HG02885 (cell line): ENCODE results near the gene SLC39A11.
"Not testable (repeated sequence)": the region's sequence is repeated elsewhere in the genome, so short reads cannot be mapped to it uniquely, and the experiment has no call there.

Experiments used
- ATAC-seq: cut with Tn5 transposase; IDR thresholded peaks from one replicate; pipeline ENCODE4 v1.9.1; 2021; ENCODE audit warnings: mild to moderate bottlenecking; ENCODE audit not compliant: unreplicated experiment, poor library complexity

SLC39A11 gene

DNA sequence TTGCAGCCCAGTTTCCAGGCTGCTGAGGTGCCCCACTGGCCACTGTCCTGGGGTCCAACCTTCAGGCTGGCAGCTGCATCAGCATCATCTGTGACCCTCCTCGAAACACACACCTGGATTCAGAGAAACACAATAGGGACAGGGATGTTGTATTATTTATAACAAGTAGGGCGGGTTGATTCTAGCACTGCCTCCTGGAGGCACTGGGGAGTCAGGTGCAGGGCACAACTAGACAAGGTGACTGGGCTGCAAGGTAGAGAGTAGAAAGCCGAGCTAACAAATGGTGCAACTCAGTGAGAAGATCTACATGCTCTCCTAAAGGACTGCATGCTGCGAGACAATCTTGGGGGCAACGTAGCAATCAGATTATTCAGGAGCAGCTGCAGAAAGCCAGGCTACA, 317.3 kb downstream of the SLC39A11 start:
- ATAC-seq: no peak

DNA sequence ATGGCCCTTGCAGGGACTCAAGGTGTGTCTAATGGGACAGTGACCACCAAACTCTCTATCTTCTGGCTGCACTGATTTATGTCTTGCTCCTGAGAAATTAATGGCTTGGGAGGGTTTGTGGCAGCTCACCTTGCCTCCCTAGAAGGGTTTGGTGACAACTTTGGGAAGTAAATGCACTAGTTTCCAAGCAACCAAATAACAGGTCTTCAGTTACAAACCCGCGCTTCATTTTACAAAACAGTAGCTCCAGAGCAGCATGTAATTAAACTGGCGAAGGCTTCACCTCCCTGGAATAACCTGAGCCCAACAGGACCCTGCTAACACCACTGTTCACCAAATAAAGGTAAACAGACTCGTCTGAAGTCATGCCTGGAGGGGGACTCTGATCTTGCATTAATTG, 318.3 kb downstream of the SLC39A11 start:
- no peak for ATAC-seq

DNA sequence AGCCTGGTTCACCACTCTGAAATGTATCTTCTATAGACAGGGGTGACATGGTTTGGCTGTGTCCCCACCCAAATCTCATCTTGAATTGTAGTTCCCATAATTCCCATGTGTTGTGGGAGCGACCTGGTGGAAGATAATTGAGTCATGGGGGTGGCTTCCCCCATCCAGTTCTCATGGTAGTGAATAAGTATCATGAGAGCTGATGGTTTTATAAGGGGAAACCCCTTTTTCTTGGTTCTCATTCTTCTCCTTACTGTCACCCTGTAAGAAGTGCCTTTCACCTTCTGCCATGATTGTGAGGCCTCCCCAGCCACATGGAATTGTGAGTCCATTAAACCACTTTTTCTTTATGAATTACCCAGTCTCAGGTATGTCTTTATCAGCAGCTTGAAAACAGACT, 319.3 kb downstream of the SLC39A11 start:
- ATAC-seq: not testable (repeated sequence)

DNA sequence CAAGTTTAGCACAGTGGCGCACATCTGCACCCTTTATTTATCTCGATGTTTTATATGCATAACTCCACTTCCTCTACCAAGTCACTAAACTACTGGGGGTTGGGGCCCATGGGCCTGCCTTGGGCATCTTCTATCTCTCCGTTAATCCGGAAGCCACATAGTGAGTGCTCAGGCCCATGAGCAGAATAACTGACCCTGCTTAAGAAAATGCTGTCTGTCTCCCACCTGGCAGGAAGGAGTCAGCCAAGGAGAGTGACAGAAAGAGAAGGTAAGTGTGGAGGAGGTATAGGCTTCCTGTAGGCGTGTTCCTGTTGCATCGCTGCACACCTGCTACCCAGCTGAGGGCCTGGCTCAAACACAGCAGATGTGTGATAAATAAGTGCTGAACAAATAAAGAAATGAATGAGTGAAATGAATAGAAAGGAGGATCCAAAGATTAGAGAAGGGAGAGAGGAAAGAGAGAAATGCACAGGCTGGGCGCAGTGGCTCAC, 320.1 kb downstream of the SLC39A11 start:
- ATAC-seq: no peak

DNA sequence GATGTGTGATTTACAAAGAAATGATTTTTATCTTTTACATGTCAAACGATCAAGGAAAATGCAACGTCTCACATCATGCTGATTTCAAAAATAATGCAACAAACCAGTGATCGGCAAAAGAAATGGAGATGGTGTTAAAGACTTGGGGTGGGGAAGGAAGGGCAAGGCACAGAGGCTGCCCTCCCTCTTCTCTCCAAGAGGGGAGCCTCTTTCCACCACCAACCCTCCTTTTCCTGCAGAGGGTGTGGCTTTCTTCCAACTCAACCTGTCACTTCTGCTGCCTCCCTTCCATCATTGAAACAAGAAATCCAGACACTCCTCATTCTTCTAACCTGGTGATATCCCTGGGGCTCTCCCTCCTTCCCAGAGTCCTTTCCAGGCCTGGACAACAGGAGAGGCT, 320.8 kb downstream of the SLC39A11 start:
- no peak for ATAC-seq

DNA sequence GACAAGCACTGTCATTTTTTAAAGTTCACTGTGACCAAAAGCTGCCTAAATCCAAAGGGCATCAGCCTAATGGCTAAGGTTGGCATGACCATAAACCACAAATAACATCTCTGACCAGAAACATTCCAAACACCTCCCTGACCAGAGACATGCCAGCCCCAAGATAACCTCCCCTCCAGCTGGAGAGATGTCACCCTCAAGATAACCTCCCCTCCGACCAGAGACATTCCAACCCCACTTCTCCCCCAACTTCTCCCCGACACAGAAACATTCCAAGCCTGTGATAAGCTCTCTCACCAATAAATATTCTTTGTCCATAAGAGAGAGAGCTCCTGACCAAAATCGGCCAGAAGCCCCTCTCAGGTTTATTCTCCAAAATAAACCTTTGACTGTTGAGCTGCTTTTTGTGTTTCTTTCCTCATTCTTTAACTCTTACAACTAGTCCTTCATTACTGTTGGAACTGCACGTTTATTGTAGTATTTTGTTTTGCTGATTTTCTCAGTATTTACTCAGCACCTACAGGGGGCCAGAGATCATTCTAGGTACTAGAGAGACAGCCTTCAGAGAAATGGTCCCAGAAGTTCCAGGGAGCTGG, 325.6 kb downstream of the SLC39A11 start:
- ATAC-seq: no peak

DNA sequence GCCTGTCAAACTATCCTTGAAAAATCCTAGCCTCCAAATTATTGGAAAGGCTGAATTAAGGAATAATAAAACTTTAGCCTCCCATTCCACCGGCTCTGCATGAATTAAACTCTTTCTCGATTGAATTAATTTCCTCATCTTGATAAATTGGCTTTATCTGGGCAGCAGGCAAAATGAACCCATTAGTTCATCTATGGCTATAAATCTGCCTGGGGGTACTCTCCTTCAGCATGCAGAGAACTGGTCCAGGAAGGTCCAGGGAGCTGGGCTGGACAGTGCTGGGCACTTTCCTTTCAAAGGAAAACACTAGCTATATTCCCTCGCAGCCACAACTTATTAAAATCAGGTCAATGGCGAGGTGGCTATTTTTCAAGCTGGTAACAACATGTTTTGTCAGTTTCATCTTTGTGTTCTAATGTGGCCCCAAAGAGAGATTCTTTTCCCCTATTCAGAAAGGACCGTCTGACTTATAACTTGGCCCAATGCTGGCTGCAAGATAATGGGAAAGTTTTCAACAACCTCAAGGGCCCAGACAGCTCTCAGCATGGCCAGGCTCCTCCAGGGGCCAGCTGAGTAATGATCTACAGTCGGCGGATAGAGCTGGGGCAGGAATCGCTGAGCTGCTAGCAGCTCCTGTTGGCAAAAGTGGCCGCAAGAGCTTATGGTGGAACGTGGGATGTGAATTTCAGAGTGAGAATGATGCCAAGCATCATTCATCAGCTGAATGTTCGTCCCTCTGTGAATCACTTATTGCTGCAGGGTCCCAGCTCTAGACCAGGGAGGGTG, 326.9 kb downstream of the SLC39A11 start:
- ATAC-seq: no peak

DNA sequence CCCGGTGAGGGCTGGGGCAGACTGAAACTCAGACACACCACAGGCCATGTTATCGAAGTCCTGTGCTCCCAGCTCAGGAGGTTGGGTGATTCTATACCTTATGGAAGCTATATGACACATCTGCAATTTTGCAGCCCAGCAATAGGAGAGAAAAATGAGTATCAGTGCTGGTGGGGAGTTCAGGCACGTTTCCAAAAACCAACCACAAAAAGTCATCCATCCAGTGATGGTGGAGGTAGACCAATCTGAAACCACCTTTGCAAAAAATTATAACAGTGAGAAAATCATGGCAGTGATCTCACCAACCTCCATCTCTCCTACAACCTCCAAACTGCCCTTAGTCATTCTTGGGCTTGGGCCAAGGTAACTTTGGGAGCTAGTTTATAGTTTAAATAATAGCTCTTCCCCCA, 327.9 kb downstream of the SLC39A11 start:
- ATAC-seq: no peak

DNA sequence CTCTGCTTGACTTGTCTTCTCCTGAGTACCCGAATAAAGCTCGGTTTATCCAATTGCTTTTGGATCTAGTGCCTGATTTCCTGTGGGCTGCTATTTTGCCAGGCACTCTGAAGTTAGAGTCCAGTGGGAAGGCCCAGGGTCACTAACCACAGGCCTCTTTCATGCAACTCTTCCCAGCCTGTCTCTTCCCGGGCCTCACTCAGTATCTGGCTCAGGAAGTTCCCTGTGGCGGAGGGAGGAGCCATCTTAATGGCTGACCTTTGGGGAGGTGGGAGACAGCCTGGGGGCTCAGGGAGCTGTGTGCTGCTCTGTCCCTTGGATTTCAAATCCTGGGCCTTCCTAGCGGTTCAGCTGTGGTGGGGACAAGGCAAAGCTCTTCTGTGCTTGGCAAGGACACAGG, 328.5 kb downstream of the SLC39A11 start:
- ATAC-seq: no peak

DNA sequence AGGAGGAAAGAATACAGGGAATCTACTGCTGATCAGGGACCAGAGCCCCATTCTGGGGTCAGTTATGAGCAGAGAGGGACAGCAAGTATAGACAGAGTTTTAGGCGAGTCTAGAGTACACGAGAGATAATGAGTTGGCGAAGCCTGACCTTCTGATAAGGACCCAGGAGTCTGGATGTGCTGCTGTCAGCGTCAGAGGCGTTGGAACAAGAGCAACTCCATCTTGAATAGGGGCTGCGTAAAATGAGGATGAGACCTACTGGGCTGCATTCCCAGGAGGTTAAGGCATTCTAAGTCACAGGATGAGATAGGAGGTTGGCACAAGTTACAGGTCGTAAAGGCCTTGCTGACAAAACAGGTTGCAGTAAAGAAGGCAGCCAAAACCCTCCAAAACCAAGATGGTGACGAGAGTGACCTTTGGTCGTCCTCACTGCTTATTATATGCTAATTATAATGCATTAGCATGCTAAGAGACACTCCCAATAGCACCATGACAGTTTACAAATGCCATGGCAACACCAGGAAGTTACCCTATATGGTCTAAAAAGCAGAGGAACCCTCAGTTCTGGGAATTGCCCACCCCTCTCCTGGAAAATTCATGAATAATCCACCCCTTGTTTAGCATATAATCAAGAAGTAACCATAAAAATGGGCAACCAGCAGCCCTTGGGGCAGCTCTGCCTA, 330.5 kb downstream of the SLC39A11 start:
- ATAC-seq: not testable (repeated sequence)

DNA sequence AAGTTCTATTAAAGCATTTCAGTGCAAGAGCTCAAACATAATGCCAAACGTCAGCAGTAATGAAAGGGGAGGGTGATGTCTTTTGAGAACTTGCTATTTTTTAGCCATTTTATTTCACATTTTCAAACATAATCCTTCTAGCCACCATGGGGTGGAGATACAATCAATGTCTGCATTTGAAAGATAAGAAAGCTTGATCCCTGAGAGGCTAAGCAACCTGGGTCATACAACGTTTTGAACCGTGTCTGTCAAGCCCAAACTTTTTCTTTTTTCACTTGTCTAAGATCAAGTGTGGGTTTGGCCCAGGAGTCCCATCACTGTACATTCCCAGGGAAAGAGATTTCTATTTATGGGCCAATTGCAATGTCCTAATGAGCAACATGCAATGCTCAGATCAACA, 331.1 kb downstream of the SLC39A11 start:
- ATAC-seq: no peak

DNA sequence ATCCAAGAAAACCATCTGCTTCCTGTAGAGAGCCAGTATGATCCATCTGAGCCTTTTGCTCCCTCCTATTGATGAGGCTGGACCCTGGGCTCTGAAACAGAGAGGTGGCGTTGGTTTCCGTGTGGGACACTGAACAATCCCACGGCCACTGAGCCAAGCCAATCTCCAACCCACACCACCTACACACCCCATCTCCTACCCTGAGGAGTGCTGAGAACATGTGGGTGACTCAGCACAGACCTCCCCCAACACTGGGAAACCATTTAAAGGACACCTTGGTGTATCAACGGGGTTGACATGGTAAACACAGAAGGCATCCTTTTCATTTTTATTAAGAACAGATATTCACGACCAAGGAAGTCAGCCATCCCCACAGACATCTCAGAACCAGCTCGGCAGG, 332.1 kb downstream of the SLC39A11 start:
- no peak for ATAC-seq

DNA sequence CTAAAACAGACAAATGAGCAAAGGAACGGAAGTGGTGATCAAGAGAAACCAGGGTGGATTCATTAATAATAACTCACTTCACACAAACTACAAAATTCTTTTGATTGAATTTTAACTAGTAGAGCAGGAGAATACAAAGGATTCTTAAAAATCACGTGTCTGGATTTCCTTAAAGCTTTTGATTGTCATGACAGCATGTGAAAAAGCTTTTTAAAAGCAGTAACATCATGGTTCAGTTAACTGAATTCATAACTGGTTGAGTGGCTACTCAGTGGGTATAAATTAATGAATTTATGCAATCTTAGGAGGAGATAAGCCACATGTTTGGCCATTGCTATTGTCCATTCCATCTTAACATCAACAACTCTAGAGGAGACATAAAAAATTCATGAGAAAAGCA, 333.2 kb downstream of the SLC39A11 start:
- no peak for ATAC-seq

DNA sequence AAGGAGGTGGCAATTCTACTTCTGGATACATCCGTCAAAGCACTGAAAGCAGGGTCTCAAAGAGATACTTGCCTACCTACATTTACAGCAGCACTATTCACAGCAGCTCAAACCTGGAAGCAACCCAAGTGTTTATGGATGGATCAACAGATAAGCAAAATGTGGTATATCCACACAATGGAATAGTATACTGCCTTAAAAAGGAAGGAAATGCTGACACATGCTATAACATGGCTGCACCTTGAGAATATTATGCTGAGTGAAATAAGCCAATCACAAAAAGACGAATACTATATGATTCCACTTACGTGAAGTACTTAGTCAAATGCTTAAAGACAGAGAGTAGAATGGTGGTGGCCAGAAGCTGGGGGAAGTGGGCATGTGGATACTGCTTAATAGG, 336.2 kb downstream of the SLC39A11 start:
- ATAC-seq: no peak

DNA sequence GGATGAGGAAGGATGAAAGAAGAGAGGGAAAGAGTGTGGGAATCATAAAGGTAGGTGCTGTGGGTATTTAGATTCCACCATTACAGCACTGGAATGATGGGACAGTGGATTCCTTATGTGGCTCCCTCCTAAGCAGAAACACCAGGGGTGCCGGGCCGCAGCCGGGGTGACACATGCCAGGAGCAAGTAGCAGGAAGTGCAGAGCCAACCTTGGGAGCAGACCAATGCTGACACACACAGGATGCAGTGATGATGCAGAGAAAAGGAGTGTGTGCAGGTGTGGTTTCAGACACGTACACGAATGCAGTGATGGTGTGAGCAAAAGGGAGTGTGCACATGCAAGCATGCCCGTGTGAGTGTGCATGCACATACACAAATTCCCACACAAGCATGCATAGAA, 338.0 kb downstream of the SLC39A11 start:
- ATAC-seq: no peak

DNA sequence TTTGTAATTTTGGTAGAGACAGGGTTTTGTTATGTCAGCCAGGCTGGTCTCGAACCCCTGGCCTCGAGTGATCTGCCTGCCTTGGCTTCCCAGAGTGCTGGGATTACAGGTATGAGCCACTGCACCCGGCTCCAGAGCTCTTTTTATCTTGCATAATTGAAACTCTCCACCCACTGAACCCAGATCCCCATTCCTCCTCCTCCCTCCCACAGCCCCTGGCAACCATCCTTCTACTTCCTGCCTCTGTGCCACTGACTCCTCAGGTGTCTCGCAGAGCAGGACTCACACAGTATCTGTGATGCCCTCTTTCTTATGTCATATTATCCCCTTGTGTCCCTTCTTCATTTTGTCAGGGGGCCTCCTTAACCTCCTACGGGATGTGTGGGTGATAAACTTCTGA, 340.7 kb downstream of the SLC39A11 start:
- no peak for ATAC-seq

DNA sequence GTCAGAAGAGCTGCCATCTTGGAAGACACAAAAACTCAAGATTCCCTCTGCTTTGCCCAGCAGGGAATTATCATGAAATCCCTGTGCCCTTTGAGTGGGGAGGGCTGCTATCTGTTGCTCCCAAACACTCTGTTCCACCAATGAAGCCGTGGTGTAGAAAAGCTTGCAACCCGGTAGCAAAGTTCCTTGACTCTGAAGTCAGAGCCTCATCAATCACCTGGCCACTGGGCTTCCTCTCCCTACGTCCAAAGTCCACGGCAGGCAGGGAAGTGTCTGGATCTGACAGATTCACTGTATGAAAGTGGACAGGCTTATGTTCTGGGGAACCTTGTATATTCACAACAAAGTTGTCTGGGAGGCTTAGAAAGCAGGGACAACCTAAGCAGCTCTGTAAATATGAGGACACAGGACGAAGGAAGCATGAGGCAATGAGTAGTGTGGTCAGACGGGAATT, 343.3 kb downstream of the SLC39A11 start:
- no peak for ATAC-seq

DNA sequence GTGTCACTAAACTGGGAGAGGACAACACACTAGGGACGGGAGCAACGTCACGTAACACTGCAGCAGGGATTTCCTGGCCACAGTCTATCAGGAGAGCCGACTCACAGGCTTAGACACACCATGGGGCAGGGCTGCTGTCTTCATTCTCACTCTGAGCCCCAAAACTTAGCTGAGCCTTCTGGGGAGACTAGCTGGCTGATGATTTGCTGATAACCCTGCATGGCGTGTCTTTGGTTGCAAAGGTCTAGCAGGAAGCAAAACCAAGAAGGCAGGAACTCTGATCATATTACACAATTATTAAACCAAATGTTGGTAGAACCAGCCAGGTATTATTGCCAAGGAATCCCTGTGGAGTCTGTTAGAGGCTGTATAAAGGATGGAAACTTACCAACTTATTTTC, 345.0 kb downstream of the SLC39A11 start:
- ATAC-seq: no peak

DNA sequence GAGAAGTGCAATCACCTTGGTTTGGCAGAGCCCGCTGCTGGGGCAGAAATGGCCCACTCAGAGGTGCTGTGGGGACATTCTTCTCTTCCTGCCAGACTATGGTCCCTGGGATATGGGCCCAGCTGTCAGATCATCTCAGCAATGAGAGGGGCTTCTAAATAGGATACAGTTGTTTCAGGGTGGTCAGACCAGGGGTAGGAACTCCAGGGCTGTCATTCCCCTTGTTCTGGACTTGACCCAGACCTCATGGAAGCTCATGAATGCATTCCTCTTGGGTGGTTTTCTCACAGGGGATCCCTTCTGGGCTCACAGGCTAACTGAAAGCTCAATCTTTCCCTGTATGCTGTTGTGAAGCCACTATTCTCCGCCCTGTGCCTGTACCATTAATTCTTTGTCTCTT, 347.2 kb downstream of the SLC39A11 start:
- no peak for ATAC-seq

DNA sequence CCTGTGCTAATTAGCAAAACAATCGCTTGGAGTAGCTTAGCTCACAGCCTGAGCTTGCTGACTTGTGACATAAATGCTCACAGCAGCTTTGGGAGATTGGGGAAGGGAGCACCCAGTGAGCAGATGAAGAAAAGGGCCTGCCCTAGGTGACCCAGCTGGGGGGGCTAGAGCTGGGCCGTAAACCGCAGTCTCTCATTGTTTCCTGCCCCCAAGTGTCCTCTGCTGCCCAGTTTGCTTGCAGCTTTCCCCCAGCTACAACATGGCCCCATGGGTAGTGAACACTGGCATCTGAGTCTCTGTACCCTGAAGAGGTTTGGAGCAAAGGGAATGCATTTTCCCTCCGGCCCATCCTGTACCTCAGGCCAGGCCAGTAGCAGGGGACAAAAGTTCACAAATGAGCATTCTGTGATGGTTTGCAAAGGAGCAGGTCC, 349.4 kb downstream of the SLC39A11 start:
- no peak for ATAC-seq

DNA sequence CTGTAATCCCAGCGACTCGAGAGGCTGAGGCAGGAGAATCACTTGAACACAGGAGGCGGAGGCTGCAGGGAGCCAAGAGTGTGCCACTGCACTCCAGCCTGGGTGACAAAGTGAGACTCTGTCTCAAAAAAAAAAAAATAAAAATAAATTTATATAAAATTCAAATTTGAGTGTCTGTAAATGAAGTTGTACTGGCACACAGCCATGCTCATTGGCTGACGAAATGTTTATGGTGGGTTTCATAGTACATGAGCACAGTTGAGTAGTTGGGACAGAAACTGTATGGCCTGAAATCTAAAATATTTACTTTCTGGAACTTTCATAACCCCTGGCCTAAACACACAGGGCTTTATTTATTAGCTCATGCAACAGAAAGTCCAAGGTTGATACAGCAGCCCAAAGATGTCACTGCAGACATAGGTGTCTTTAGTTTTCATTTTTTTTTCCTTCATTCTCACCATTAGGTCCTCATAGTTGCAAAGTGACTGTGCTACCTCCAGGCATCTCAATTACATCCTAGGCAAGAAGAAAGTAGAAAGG, 355.3 kb downstream of the SLC39A11 start:
- ATAC-seq: no peak
